Mesothelial cell of epicardium (in vitro differentiated cells): ENCODE data around the gene DNAJB8. TPM values are rescaled to one million over a fixed set of nuclear protein-coding genes. Genes with fewer than 3 reads are reported as not detected.
A peak's percentile ranks its signal among the peaks of the same experiment; 100 is the strongest.

ENCODE experiments used
- DNase-seq, 2 experiments: peaks; one replicate each; pipeline ENCODE4 v3.0.0; 2021; ENCODE audit warnings: low spot score in 2 of 2; ENCODE audit not compliant: unreplicated experiment in 2 of 2
- H3K27ac Mint-ChIP-seq: 2 replicates; pipeline ENCODE4 v1.8.0; 2021; ENCODE audit warnings: mixed read lengths
- H3K27me3 Mint-ChIP-seq: 2 replicates; pipeline ENCODE4 v1.8.0; 2021; ENCODE audit warnings: low read depth, mixed read lengths
- H3K36me3 Mint-ChIP-seq: 2 replicates; pipeline ENCODE4 v1.8.0; 2021; ENCODE audit warnings: mixed read lengths
- H3K4me1 Mint-ChIP-seq: 2 replicates; pipeline ENCODE4 v1.8.0; 2021; ENCODE audit warnings: mixed read lengths
- H3K4me3 Mint-ChIP-seq: 2 replicates; pipeline ENCODE4 v1.8.0; 2021; ENCODE audit warnings: mild to moderate bottlenecking, moderate library complexity, mixed read lengths
- H3K9me3 Mint-ChIP-seq: 2 replicates; pipeline ENCODE4 v1.8.0; 2021; ENCODE audit warnings: mixed read lengths
- CTCF ChIP-seq: fragments of 200-600 bp; sonication (generic); IDR thresholded peaks from one replicate; pipeline ENCODE4 v1.5.0; 2021; ENCODE audit warnings: antibody characterized with exemption; ENCODE audit not compliant: unreplicated experiment
- total RNA-seq: library from RNA; stranded (reverse); gene quantifications from 3 replicates; pipeline ENCODE4 v1.2.1, GENCODE V29; 2021

Gene DNAJB8
- total RNA-seq, 1 donor from 2014 or later: not detected

- peaks cover 25% of the 10 kb centered on the region for H3K36me3 Mint-ChIP-seq
- peaks cover 29% of the 10 kb centered on the region for H3K27me3 Mint-ChIP-seq
- H3K9me3 Mint-ChIP-seq: peaks cover 8% of the 10 kb centered on the region
- H3K4me1 Mint-ChIP-seq: peaks cover 43% of the 10 kb centered on the region
- H3K4me3 Mint-ChIP-seq: peak overlapping the region; percentile 73
- peak; percentile 83 for TF ChIP-seq CTCF
- H3K27ac Mint-ChIP-seq: peak overlapping the region; percentile 55
- peak; percentile 83 to 90 for DNase-seq
Observed at GRCh38 chr3:128497305-128498126, 30.8 kb upstream of the DNAJB8 start.

GRCh38 chr3:128496602-128497304 is 30.1 kb upstream of the DNAJB8 start:
- H3K27ac Mint-ChIP-seq: peak overlapping the region; percentile 55
- peaks cover 33% of the 10 kb centered on the region for H3K27me3 Mint-ChIP-seq
- DNase-seq: peak in 1 of 2 experiments; percentile 48
- H3K4me3 Mint-ChIP-seq: peak overlapping the region; percentile 73
- peaks cover 48% of the 10 kb centered on the region for H3K4me1 Mint-ChIP-seq
- no peak for TF ChIP-seq CTCF
- peaks cover 4% of the 10 kb centered on the region for H3K9me3 Mint-ChIP-seq
- peaks cover 17% of the 10 kb centered on the region for H3K36me3 Mint-ChIP-seq

- peak overlapping the region; percentile 45 for H3K4me3 Mint-ChIP-seq
- DNase-seq: no peak
- H3K27ac Mint-ChIP-seq: peak overlapping the region; percentile 49
- H3K27me3 Mint-ChIP-seq: peaks cover 36% of the 10 kb centered on the region
- H3K9me3 Mint-ChIP-seq: peaks cover 4% of the 10 kb centered on the region
- TF ChIP-seq CTCF: no peak
- peaks cover 12% of the 10 kb centered on the region for H3K36me3 Mint-ChIP-seq
- peaks cover 52% of the 10 kb centered on the region for H3K4me1 Mint-ChIP-seq
Observed at GRCh38 chr3:128496019-128496601, 29.4 kb upstream of the DNAJB8 start.

- peak in 1 of 2 experiments; percentile 37 for DNase-seq
- H3K4me1 Mint-ChIP-seq: peaks cover 56% of the 10 kb centered on the region
- peaks cover 4% of the 10 kb centered on the region for H3K9me3 Mint-ChIP-seq
- peaks cover 40% of the 10 kb centered on the region for H3K27me3 Mint-ChIP-seq
- TF ChIP-seq CTCF: no peak
- H3K4me3 Mint-ChIP-seq: peak overlapping the region; percentile 45
- H3K27ac Mint-ChIP-seq: peak overlapping the region; percentile 49
- H3K36me3 Mint-ChIP-seq: peaks cover 6% of the 10 kb centered on the region
Observed at GRCh38 chr3:128495435-128495970, 28.8 kb upstream of the DNAJB8 start.

GRCh38 chr3:128494367-128494650 is 27.6 kb upstream of the DNAJB8 start:
- TF ChIP-seq CTCF: no peak
- no peak overlapping the region for H3K27ac Mint-ChIP-seq

More at GRCh38 chr3:128494367-128494650, 27.6 kb upstream of the DNAJB8 start:
- peaks cover 40% of the 10 kb centered on the region for H3K27me3 Mint-ChIP-seq
- peaks cover 60% of the 10 kb centered on the region for H3K4me1 Mint-ChIP-seq
- no peak for DNase-seq
- no peaks in the 10 kb centered on the region for H3K9me3 Mint-ChIP-seq
- H3K4me3 Mint-ChIP-seq: peak overlapping the region; percentile 4
- no peaks in the 10 kb centered on the region for H3K36me3 Mint-ChIP-seq
